Gastrocnemius medialis (tissue), 4 donors: ENCODE results near the gene TMEM209. TPM values are rescaled to one million over a fixed set of nuclear protein-coding genes. Genes with fewer than 3 reads are reported as not detected.

Experiments
- ATAC-seq, 2 donors: fragments of 150-250 bp; one replicate each; pipeline ENCODE4 v1.9.1; 2016
- DNase-seq, 2 donors: peaks; one replicate each; pipeline ENCODE4 v3.0.0-alpha.2; 2019
- H3K27ac ChIP-seq, 4 donors: fragments of 200-600 bp; sonication (generic); 1 replicate in 1 of 4; 2 replicates in 3 of 4; pipeline ENCODE4 v1.5.1; 2016 to 2018; ENCODE audit warnings: mild to moderate bottlenecking in 2 of 4, moderate library complexity in 1 of 4
- H3K27me3 ChIP-seq, 3 donors: fragments of 200-600 bp; sonication (generic) in 2 of 3; 1 replicate in 1 of 3; 2 replicates in 2 of 3; pipeline versions ENCODE4 v1.5.1 to v1.6.0; 2016 to 2019; ENCODE audit warnings: mild to moderate bottlenecking in 1 of 3, moderate library complexity in 1 of 3
- H3K36me3 ChIP-seq, 2 donors: fragments of 200-600 bp; sonication (generic) in 1 of 2; one replicate each; pipeline ENCODE4 v1.5.1; 2017 to 2018
- H3K4me1 ChIP-seq, 2 donors: fragments of 200-600 bp; sonication (generic) in 1 of 2; one replicate each; pipeline ENCODE4 v1.5.1; 2016 to 2017; ENCODE audit warnings: mild to moderate bottlenecking in 2 of 2
- H3K4me3 ChIP-seq, 4 donors: fragments of 200-600 bp; sonication (generic) in 3 of 4; 1 replicate in 1 of 4; 2 replicates in 3 of 4; pipeline ENCODE4 v1.5.1; 2016 to 2019; ENCODE audit warnings: mild to moderate bottlenecking in 2 of 4
- H3K9me3 ChIP-seq, 3 donors: fragments of 200-600 bp; sonication (generic) in 2 of 3; 1 replicate in 1 of 3; 2 replicates in 2 of 3; pipeline ENCODE4 v1.5.1; 2016 to 2019
- CTCF ChIP-seq, 5 experiments: fragments of 450-650 bp in 3 of 5; fragments of 200-600 bp in 2 of 5; sonication (generic) in 2 of 5; IDR thresholded peaks in 4 of 5; conservative IDR thresholded peaks in 1 of 5; 1 replicate in 4 of 5; 2 replicates in 1 of 5; pipeline ENCODE4 v1.5.1; 2016 to 2019; ENCODE audit warnings: antibody characterized with exemption in 5 of 5, mild to moderate bottlenecking in 3 of 5, moderate library complexity in 3 of 5
- POLR2A ChIP-seq, 2 donors: fragments of 450-650 bp; IDR thresholded peaks; one replicate each; pipeline ENCODE4 v1.6.1; 2017; ENCODE audit warnings: antibody characterized with exemption in 2 of 2, mild to moderate bottlenecking in 2 of 2, moderate library complexity in 2 of 2
- in situ Hi-C, 4 donors: fragments of 200-750 bp; cut with MboI; loops; one replicate each; pipeline versions ENCODE4 v1.15.0 to v1.8.0; 2017; ENCODE audit warnings: low sequenced_read_pairs in 4 of 4
- intact Hi-C: fragments of 100-400 bp; cut with DNase I; formaldehyde crosslinking; loops from one replicate; pipeline ENCODE4 v1.15.1; 2023; ENCODE audit warnings: low total_unique reads
- total RNA-seq, 4 donors: library from RNA; depleted of rRNA; stranded (reverse); fragments of >200 nt; gene quantifications; one replicate each; pipeline versions ENCODE4 v1.1.0 to v1.2.3, GENCODE V29; 2016

Gene TMEM209
- total RNA-seq, 4 donors from 2014 or later, result 5.4 to 14.0 (median 9.9) TPM

GRCh38 chr7:130208516-130208915 is 3.3 kb upstream of the TMEM209 start:
- no peak for DNase-seq
- TF ChIP-seq POLR2A (IDR thresholded peaks at IDR 0.05) (no peak), CTCF (IDR thresholded peaks at IDR 0.05 in 4 of 5, conservative IDR thresholded peaks at IDR 0.05 in 1 of 5) (no peak)
- Histone ChIP-seq H3K27me3 (no peaks in the 10 kb centered on the region), H3K4me1 (peaks cover 4% of the 10 kb centered on the region in 2 donors), H3K4me3 (no peak overlapping the region), H3K9me3 (no peaks in the 10 kb centered on the region), H3K36me3 (peaks cover 0 to 2% of the 10 kb centered on the region in 2 donors), H3K27ac (no peak overlapping the region)
- in situ Hi-C loops (no loop called here), intact Hi-C loops (no loop called here)
- no peak for ATAC-seq

GRCh38 chr7:130207642-130208041 is 2.4 kb upstream of the TMEM209 start, which contains the start of gene SSMEM1:
TSS of gene SSMEM1 (plus strand) at chr7:130207860. CDS start at chr7:130207911, 51 bp downstream.
- Histone ChIP-seq H3K4me1 (peaks cover 4% of the 10 kb centered on the region in 2 donors), H3K36me3 (peaks cover 0 to 10% of the 10 kb centered on the region in 2 donors), H3K27me3 (no peaks in the 10 kb centered on the region), H3K27ac (no peak within 1 kb of the TSS), H3K4me3 (no peak within 1 kb of the TSS), H3K9me3 (no peaks in the 10 kb centered on the region)
- in situ Hi-C loops, result no loop called here
- no peak for TF ChIP-seq POLR2A (IDR thresholded peaks at IDR 0.05)
- no peak for TF ChIP-seq CTCF (IDR thresholded peaks at IDR 0.05 in 4 of 5, conservative IDR thresholded peaks at IDR 0.05 in 1 of 5)
- DNase-seq, result no peak
- no peak for ATAC-seq
- intact Hi-C loops, result no loop called here

- DNase-seq (no peak), ATAC-seq (no peak)
- peaks cover 4% of the 10 kb centered on the region in 2 donors for H3K4me1 ChIP-seq
- TF ChIP-seq CTCF (IDR thresholded peaks at IDR 0.05 in 4 of 5, conservative IDR thresholded peaks at IDR 0.05 in 1 of 5) (no peak), POLR2A (IDR thresholded peaks at IDR 0.05) (no peak)
- H3K36me3 ChIP-seq, result peaks cover 0 to 16% of the 10 kb centered on the region in 2 donors
- H3K27ac ChIP-seq, result no peak overlapping the region
- in situ Hi-C loops, result no loop called here
- H3K27me3 ChIP-seq, result no peaks in the 10 kb centered on the region
- no peaks in the 10 kb centered on the region for H3K9me3 ChIP-seq
- H3K4me3 ChIP-seq, result no peak overlapping the region
- intact Hi-C loops, result no loop called here
Observed at GRCh38 chr7:130207033-130207432, 1.8 kb upstream of the TMEM209 start.

GRCh38 chr7:130201796-130202195 is 3.4 kb downstream of the TMEM209 start:
- DNase-seq, result no peak
- Histone ChIP-seq H3K4me3 (no peak overlapping the region), H3K4me1 (peaks cover 4% of the 10 kb centered on the region in 2 donors), H3K9me3 (no peaks in the 10 kb centered on the region), H3K27me3 (no peaks in the 10 kb centered on the region), H3K27ac (no peak overlapping the region), H3K36me3 (peaks cover 0 to 64% of the 10 kb centered on the region in 2 donors)
- intact Hi-C loops, result no loop called here
- TF ChIP-seq POLR2A (IDR thresholded peaks at IDR 0.05) (no peak), CTCF (IDR thresholded peaks at IDR 0.05 in 4 of 5, conservative IDR thresholded peaks at IDR 0.05 in 1 of 5) (no peak)
- ATAC-seq, result no peak
- in situ Hi-C loops, result no loop called here

GRCh38 chr7:130197094-130197493 is 8.1 kb downstream of the TMEM209 start:
- in situ Hi-C loops (no loop called here), intact Hi-C loops (no loop called here)
- no peak for TF ChIP-seq CTCF (IDR thresholded peaks at IDR 0.05 in 4 of 5, conservative IDR thresholded peaks at IDR 0.05 in 1 of 5)
- TF ChIP-seq POLR2A (IDR thresholded peaks at IDR 0.05), result no peak
- no peak overlapping the region for H3K4me3 ChIP-seq
- H3K27me3 ChIP-seq, result no peaks in the 10 kb centered on the region
- no peaks in the 10 kb centered on the region for H3K9me3 ChIP-seq
- H3K36me3 ChIP-seq, result peaks cover 0 to 73% of the 10 kb centered on the region in 2 donors
- ATAC-seq (no peak), DNase-seq (no peak)
- no peak overlapping the region for H3K27ac ChIP-seq
- H3K4me1 ChIP-seq, result no peaks in the 10 kb centered on the region
